Omental fat pad (tissue), 4 donors: ENCODE data around the gene RPUSD1. TPM values are rescaled to one million over a fixed set of nuclear protein-coding genes. Genes with fewer than 3 reads are reported as not detected.

Experiments
- ATAC-seq: fragments of 150-250 bp; one replicate; pipeline ENCODE4 v1.9.1; 2016; ENCODE audit warnings: mild to moderate bottlenecking, moderate library complexity; ENCODE audit not compliant: low FRiP score
- DNase-seq: peaks from one replicate; pipeline ENCODE4 v3.0.0-alpha.2; 2019; ENCODE audit warnings: low spot score
- total RNA-seq, 4 donors: library from RNA; depleted of rRNA; stranded (reverse); fragments of >200 nt; gene quantifications; one replicate each; pipeline ENCODE4 v1.1.0, GENCODE V29; 2016
- TF ChIP-seq, protein P1 (sequence below), 3 donors: fragments of 450-650 bp; IDR thresholded peaks; one replicate each; pipeline ENCODE4 v1.5.1; 2016 to 2017; ENCODE audit warnings: antibody characterized with exemption in 3 of 3, mild to moderate bottlenecking in 3 of 3, moderate library complexity in 2 of 3

Gene RPUSD1
- total RNA-seq, 4 donors from 2014 or later: 9.6 to 20.9 (median 13.7) TPM

DNA sequence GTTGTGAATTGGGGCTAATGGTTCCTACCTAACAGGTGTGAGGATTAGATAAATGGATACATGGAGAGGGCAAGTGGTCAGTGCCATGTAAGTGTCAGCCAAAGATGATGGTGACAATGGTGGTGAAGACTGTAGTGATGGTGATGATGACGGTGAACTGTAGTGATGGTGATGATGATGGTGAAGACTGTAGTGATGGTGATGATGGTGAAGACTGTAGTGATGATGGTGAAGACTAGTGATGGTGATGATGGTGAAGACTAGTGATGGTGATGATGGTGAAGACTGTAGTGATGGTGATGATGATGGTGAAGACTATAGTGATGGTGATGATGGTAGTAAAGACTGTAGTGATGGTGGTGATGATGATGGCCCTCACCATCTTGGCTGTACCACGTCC is 30.4 kb upstream of the RPUSD1 start:
- ATAC-seq: no peak
- TF ChIP-seq, protein P1, sequence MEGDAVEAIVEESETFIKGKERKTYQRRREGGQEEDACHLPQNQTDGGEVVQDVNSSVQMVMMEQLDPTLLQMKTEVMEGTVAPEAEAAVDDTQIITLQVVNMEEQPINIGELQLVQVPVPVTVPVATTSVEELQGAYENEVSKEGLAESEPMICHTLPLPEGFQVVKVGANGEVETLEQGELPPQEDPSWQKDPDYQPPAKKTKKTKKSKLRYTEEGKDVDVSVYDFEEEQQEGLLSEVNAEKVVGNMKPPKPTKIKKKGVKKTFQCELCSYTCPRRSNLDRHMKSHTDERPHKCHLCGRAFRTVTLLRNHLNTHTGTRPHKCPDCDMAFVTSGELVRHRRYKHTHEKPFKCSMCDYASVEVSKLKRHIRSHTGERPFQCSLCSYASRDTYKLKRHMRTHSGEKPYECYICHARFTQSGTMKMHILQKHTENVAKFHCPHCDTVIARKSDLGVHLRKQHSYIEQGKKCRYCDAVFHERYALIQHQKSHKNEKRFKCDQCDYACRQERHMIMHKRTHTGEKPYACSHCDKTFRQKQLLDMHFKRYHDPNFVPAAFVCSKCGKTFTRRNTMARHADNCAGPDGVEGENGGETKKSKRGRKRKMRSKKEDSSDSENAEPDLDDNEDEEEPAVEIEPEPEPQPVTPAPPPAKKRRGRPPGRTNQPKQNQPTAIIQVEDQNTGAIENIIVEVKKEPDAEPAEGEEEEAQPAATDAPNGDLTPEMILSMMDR (IDR thresholded peaks at IDR 0.05): no peak
- DNase-seq: no peak

DNA sequence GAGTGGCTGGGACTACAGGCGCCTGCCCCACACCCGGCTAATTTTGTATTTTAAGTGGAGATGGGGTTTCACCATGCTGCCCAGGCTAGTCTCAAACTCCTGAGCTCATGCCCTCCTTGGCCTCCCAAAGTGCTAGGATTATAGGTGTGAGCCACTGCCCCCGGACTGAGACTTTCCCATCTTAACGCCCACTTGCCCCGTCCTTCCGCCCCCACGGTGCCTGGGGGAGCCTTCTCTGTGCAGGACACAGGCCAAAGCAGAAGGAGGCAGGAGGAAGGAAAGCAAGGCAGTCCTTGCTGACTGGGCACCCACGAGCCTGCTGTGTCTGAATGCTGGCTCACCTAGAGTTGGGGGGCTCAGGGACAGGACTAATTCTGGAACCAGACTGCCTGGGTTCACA is 30.0 kb upstream of the RPUSD1 start:
- no peak for DNase-seq
- ATAC-seq: no peak
- TF ChIP-seq, protein P1 (IDR thresholded peaks at IDR 0.05): no peak

DNA sequence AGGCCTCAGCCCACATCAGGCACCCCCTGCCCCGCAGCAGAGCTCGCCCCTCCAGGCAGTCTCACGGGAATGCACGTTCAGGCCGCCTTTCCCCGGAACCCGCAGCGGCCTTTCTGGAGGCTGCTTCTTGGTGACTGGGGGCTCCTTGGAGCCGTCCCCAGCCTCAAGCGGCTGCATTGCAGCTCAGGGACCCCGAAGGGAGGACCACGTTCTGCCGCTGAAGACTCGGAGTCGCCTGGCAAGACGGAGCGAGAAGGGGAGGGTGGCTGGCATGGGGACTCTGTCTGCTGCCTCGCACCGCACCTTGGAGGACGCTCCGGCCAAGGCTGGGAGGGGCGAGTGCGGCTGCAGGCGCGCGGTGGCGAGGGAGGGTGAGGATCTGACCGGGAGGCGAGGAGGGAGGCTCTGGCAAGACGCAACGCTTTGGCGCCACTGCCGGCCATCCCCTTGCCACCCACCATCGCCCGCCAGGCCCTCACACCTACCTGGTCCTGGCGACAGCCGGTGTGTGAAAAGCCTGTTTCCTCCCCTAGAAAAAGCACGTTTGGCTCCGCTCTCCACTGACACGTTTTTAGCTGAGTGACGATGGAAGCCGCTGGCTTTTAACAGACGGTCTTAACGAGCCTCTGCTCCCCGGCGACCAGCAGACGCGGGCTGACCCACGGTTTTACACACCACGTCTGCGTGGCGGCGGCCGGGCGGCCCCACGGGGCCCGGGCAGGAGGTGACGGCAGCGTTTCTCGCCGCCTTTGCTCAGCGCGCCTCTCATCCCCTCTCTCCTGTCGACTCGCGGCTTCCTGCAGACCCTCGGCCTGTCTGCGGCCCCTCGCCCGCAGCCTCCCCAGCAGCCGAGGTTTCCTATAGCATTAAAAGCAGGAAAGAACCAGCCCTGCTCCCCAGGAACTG is 29.1 kb upstream of the RPUSD1 start:
- DNase-seq (no peak), ATAC-seq (no peak)
- TF ChIP-seq, protein P1 (IDR thresholded peaks at IDR 0.05): no peak

DNA sequence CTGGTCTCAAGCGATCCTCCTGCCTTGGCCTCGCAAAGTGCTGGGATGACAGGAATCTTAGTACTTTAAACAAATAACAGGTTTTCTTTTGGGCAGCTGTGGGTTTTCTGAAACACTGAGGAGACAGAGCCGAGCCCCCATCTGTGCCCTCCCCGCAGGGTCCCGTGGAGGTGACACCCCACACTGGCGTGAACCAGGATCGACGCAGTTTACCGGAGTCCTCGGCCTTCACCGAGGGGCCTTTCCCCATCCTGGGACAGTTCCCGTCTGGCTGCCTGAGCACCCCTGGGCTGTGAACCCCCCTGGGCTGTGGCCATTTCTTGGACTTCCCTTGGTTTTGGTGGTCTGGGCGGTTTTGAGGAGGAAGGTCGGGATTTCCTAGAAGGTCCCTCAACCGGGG is 27.7 kb upstream of the RPUSD1 start:
- TF ChIP-seq, protein P1 (IDR thresholded peaks at IDR 0.05): no peak
- DNase-seq (no peak), ATAC-seq (no peak)

DNA sequence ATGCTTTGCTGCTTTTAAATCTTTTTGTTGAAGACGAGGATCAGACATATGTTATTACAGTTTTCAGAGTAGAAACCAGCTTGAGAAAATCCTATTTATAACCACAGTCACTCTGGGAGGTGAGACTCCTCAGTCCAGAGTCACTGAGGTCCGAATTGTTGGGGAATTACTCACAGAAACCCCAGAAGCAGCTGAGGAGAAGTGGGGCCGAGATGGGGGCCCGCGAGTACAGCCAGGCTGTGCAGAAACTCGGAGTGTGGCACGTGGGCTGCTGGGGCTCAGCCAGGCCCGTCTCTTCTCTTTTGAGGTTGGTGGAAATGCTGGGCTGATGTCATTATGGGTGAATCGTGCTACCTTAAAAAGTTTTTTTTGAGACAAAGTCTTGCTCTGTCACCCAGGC is 26.8 kb upstream of the RPUSD1 start:
- ATAC-seq: no peak
- TF ChIP-seq, protein P1 (IDR thresholded peaks at IDR 0.05): no peak
- no peak for DNase-seq

DNA sequence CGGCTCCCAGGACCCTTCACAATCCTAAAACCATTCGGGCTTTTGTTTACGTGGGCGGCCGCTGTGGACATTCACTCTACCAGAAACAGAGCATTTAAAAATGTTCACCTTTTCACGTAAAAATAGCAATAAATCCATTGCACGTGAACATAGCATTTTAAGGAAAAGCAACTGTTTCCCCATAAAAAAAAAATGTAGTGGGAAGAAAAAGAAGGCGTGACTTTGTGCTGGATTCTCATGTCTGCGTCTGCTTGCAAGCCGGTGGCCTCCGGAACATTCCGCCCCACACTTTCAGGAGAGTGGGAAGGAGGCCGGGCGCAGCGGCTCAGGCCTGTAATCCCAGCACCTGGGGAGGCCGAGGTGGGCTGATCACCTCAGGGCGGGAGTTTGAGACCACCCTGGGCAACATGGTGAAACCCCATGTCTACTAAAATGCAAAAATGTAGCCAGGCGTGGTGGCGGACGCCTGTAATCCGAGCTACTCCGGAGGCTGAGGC is 25.8 kb upstream of the RPUSD1 start:
- TF ChIP-seq, protein P1 (IDR thresholded peaks at IDR 0.05): no peak
- DNase-seq (no peak), ATAC-seq (no peak)
